GM12878 (cell line): ENCODE results near the gene ZFP64. TPM values are rescaled to one million over a fixed set of nuclear protein-coding genes. Genes with fewer than 3 reads are reported as not detected.

Source experiments
- ATAC-seq: fragments of 200-7000 bp; cut with Tn5 transposase; 3 replicates; pipeline ENCODE4 v1.9.1; 2020; ENCODE audit warnings: mild to moderate bottlenecking, moderate library complexity
- BruUV-seq: library from RNA; stranded (reverse); fragments of 400-500 nt; replicated peaks from 2 replicates; lab custom pipeline; 2021; lab: Mats Ljungman, UMichigan
- CTCF ChIA-PET: fragments of 300-600 bp; sonication (Branson Sonifier 250); formaldehyde crosslinking; extraction: SDS; loops from one replicate; lab custom pipeline; 2021; ENCODE audit warnings: inconsistent platforms; lab: Yijun Ruan, JAX
- POLR2A ChIA-PET: fragments of 350-600 bp; formaldehyde crosslinking; extraction: SDS; loops from one replicate; lab custom pipeline; 2021; ENCODE audit warnings: inconsistent platforms; lab: Charles Lee
- RAD21 ChIA-PET: fragments of 300-600 bp; sonication (Branson Sonifier 250); formaldehyde crosslinking; loops from one replicate; lab custom pipeline; 2023; ENCODE audit warnings: antibody characterized with exemption; ENCODE audit not compliant: unreplicated experiment; lab: Charles Lee
- SMC1A ChIA-PET: fragments of 300-600 bp; sonication (Branson Sonifier 250); formaldehyde crosslinking; loops from one replicate; lab custom pipeline; 2023; ENCODE audit not compliant: unreplicated experiment, uncharacterized antibody; lab: Charles Lee
- DNase-seq: peaks from one replicate; pipeline ENCODE4 v3.0.0-alpha.2; 2011; ENCODE audit warnings: low read depth, low spot score
- FAIRE-seq: peaks from 3 replicates; lab custom pipeline; 2011; peaks lifted over from hg19 to GRCh38; lab: Jason Lieb, UNC
- H2AFZ ChIP-seq: 2 replicates; pipeline ENCODE4 v1.6.0; 2011; ENCODE audit warnings: low read depth, low read length, control low read depth; ENCODE audit not compliant: control insufficient read depth
- H3K27ac ChIP-seq: 2 replicates; pipeline ENCODE4 v1.5.1; 2011; ENCODE audit warnings: control low read depth; ENCODE audit not compliant: control insufficient read depth, insufficient read depth
- H3K27me3 ChIP-seq, 2 experiments: replicated peaks in 1 of 2; 2 replicates each; pipeline versions ENCODE4 v1.6.0 to v1.6.1; 2011; ENCODE audit warnings: low read length in 1 of 2; ENCODE audit not compliant: control insufficient read depth in 2 of 2, insufficient read depth in 2 of 2
- H3K36me3 ChIP-seq, 2 experiments: 2 replicates each; pipeline ENCODE4 v1.5.1; 2011; ENCODE audit warnings: low read length in 1 of 2; ENCODE audit not compliant: control insufficient read depth in 2 of 2, insufficient read depth in 2 of 2
- H3K4me1 ChIP-seq: 2 replicates; pipeline ENCODE4 v1.6.1; 2011; ENCODE audit warnings: mild to moderate bottlenecking, low read length, moderate library complexity, mixed read lengths; ENCODE audit not compliant: control insufficient read depth, insufficient read depth
- H3K4me2 ChIP-seq: 2 replicates; pipeline ENCODE4 v1.6.0; 2011; ENCODE audit warnings: control low read depth; ENCODE audit not compliant: control insufficient read depth, insufficient read depth
- H3K4me3 ChIP-seq: fragments of 200-600 bp; sonication (generic); 2 replicates; pipeline ENCODE4 v1.5.1; 2016
- H3K79me2 ChIP-seq: 2 replicates; pipeline ENCODE4 v1.6.0; 2011; ENCODE audit warnings: low read length; ENCODE audit not compliant: control insufficient read depth, insufficient read depth
- H3K9ac ChIP-seq: 2 replicates; pipeline ENCODE4 v1.8.0; 2011; ENCODE audit warnings: low read length, control low read depth, mixed read lengths; ENCODE audit not compliant: control insufficient read depth, insufficient read depth
- H3K9me3 ChIP-seq: replicated peaks from 3 replicates; pipeline ENCODE4 v1.5.1; 2011; ENCODE audit warnings: mild to moderate bottlenecking, low read length; ENCODE audit not compliant: control insufficient read depth, insufficient read depth
- H4K20me1 ChIP-seq: 2 replicates; pipeline ENCODE4 v1.6.0; 2011; ENCODE audit not compliant: control insufficient read depth, insufficient read depth
- ATF7 ChIP-seq: fragments of 450-650 bp; IDR thresholded peaks from 2 replicates; pipeline ENCODE4 v1.6.1; 2016; ENCODE audit warnings: low read depth, mild to moderate bottlenecking
- CUX1 ChIP-seq: IDR thresholded peaks from 2 replicates; pipeline ENCODE4 v1.6.1; 2012; ENCODE audit warnings: improper control_type of control experiment, low read depth, low read length; ENCODE audit not compliant: insufficient replicate concordance
- ESRRA ChIP-seq: IDR thresholded peaks from 2 replicates; pipeline ENCODE4 v1.6.1; 2012; ENCODE audit warnings: mild to moderate bottlenecking, low read length, improper control_type of control experiment
- HDAC2 ChIP-seq: fragments of 200-600 bp; sonication (generic); IDR thresholded peaks from 2 replicates; pipeline ENCODE4 v1.6.1; 2017
- NFYA ChIP-seq: IDR thresholded peaks from 2 replicates; pipeline ENCODE4 v1.6.1; 2011; ENCODE audit warnings: low read depth, mild to moderate bottlenecking, low read length, improper control_type of control experiment, borderline replicate concordance
- PAX5 ChIP-seq: IDR thresholded peaks from 2 replicates; pipeline ENCODE4 v1.6.1; 2011; ENCODE audit warnings: low read depth, low read length, borderline replicate concordance
- PML ChIP-seq: IDR thresholded peaks from 2 replicates; pipeline ENCODE4 v1.6.1; 2012; ENCODE audit warnings: low read length, inconsistent platforms
- RUNX3 ChIP-seq: IDR thresholded peaks from 2 replicates; pipeline ENCODE4 v1.6.1; 2012; ENCODE audit warnings: low read length, inconsistent platforms
- SMAD1 ChIP-seq: fragments of 450-650 bp; IDR thresholded peaks from 2 replicates; pipeline ENCODE4 v1.6.1; 2018; ENCODE audit warnings: mild to moderate bottlenecking, low read depth; ENCODE audit not compliant: partially characterized antibody
- SREBF2 ChIP-seq: IDR thresholded peaks from 2 replicates; pipeline ENCODE4 v1.6.1; 2012; ENCODE audit warnings: mild to moderate bottlenecking, low read length
- ZNF207 ChIP-seq: fragments of 450-650 bp; IDR thresholded peaks from 2 replicates; pipeline ENCODE4 v1.6.1; 2014; ENCODE audit warnings: antibody characterized with exemption, mild to moderate bottlenecking, borderline replicate concordance
- ZNF24 ChIP-seq: fragments of 450-650 bp; IDR thresholded peaks from 2 replicates; pipeline ENCODE4 v1.6.1; 2017; ENCODE audit warnings: antibody characterized with exemption, mild to moderate bottlenecking
- ZNF384 ChIP-seq: IDR thresholded peaks from 2 replicates; pipeline ENCODE4 v1.6.1; 2012; ENCODE audit warnings: low read depth, mild to moderate bottlenecking, low read length, improper control_type of control experiment, borderline replicate concordance
- ZNF622 ChIP-seq: fragments of 450-650 bp; IDR thresholded peaks from 2 replicates; pipeline ENCODE4 v1.6.1; 2017; ENCODE audit warnings: mild to moderate bottlenecking, inconsistent platforms
- WGBS: methylation state at CpG from one replicate; pipeline ENCODE4 v1.1.6; 2016; ENCODE audit warnings: low lambda C conversion rate; ENCODE audit not compliant: insufficient replicate concordance, insufficient coverage; ENCODE audit errors: missing lambda C conversion rate; 5-methylcytosine and 5-hydroxymethylcytosine counted together
- in situ Hi-C: fragments of 300-500 bp; cut with MboI; formaldehyde crosslinking; loops from 9 replicates; pipeline ENCODE4 v1.14.3; 2018; ENCODE audit warnings: mixed read lengths
- intact Hi-C: fragments of 100-400 bp; cut with micrococcal nuclease; formaldehyde crosslinking; loops from one replicate; pipeline ENCODE4 v1.14.2; 2022; ENCODE audit not compliant: unreplicated experiment
- polyA plus RNA-seq, 11 experiments: library from polyadenylated mRNA; depleted of rRNA in 4 of 11; unstranded in 6 of 11; stranded (reverse) in 5 of 11; fragments of >200 nt; fragmentation: Nextera tagmentation in 4 of 11; fragmentation: Illumina TruSeq in 1 of 11; extraction: Ambion mirVana in 4 of 11; extraction: Trizol in 1 of 11; gene quantifications; 1 replicate in 1 of 11; 2 replicates in 10 of 11; pipeline versions ENCODE4 v1.2.1 to v1.2.3, GENCODE V29; 2011 to 2016; ENCODE audit warnings: inconsistent platforms in 2 of 11, missing spikeins in 2 of 11, low read depth in 1 of 11
- total RNA-seq, 4 experiments: library from RNA; depleted of rRNA in 3 of 4; stranded (reverse); fragments of >200 nt in 3 of 4; fragmentation: Illumina TruSeq in 1 of 4; extraction: Trizol in 1 of 4; gene quantifications; 2 replicates each; pipeline versions ENCODE4 v1.2.1 to v1.2.3, GENCODE V29; 2013 to 2021

ZFP64 gene
- total and polyA plus RNA-seq, 10 of the 15 experiments (the other 5 are each of a cell fraction or from before 2014, with no cell fraction given), result 2.3 to 21.8 (median 11.8) TPM

GRCh38 chr20:52209154-52209571 lies 17.6 kb upstream of the ZFP64 start:
- Histone ChIP-seq H3K27me3 (no peaks in the 10 kb centered on the region), H3K4me1 (no peaks in the 10 kb centered on the region), H3K36me3 (no peaks in the 10 kb centered on the region), H3K9me3 (no peaks in the 10 kb centered on the region; the same call in 1 of the 3 replicates), H3K27ac (no peak overlapping the region), H3K4me2 (no peak overlapping the region), H3K4me3 (no peak overlapping the region), H3K79me2 (no peaks in the 10 kb centered on the region), H4K20me1 (no peaks in the 10 kb centered on the region), H3K9ac (no peak overlapping the region), H2AFZ (no peak overlapping the region)
- FAIRE-seq (no peak), DNase-seq (no peak), ATAC-seq (no peak)
- TF ChIP-seq NFYA (no peak), PML (no peak), ZNF24 (no peak), SREBF2 (no peak), ZNF622 (no peak), CUX1 (no peak), ESRRA (no peak), HDAC2 (no peak), ATF7 (no peak), PAX5 (no peak), ZNF207 (no peak), ZNF384 (no peak), RUNX3 (no peak), SMAD1 (no peak)
- CTCF ChIA-PET, result interaction anchor here (1.3 kb wide), 1 partner anchor 12 kb away, joined by 4 read pairs; no protein-coding TSS in a partner anchor
- RAD21 ChIA-PET, result no interaction called here
- 17% methylated on average over 4 of the region's 4 CpGs for WGBS
- SMC1A ChIA-PET, result no interaction called here
- BruUV-seq, result no TSS peak
- intact Hi-C loops, result no loop called here
- in situ Hi-C loops, result no loop called here
- POLR2A ChIA-PET, result no interaction called here
